PC-9 (cell line): ENCODE measurements around the gene CDC25A. TPM values are rescaled to one million over a fixed set of nuclear protein-coding genes. Genes with fewer than 3 reads are reported as not detected.
A peak's percentile ranks its signal among the peaks of the same experiment; 100 is the strongest.

Experiments used
- BruUV-seq: library from RNA; stranded (reverse); fragments of 400-500 nt; replicated peaks from 2 replicates; lab custom pipeline; 2021; lab: Mats Ljungman, UMichigan
- CTCF ChIA-PET: fragments of 300-600 bp; sonication (Branson Sonifier 250); formaldehyde crosslinking; loops from one replicate; lab custom pipeline; 2022; ENCODE audit warnings: antibody characterized with exemption; lab: Charles Lee
- POLR2A ChIA-PET: fragments of 300-600 bp; sonication (Branson Sonifier 250); formaldehyde crosslinking; loops from one replicate; lab custom pipeline; 2022; ENCODE audit warnings: antibody characterized with exemption; ENCODE audit not compliant: unreplicated experiment; lab: Charles Lee
- DNase-seq, 2 experiments: peaks; one replicate each; pipeline versions ENCODE4 v3.0.0 to v3.0.0-alpha.2; 2015 to 2022; ENCODE audit warnings: mixed read lengths in 1 of 2
- H2AFZ ChIP-seq: fragments of 200-600 bp; sonication (generic); 2 replicates; pipeline ENCODE4 v1.8.1; 2017; ENCODE audit warnings: antibody characterized with exemption
- H3F3A ChIP-seq: fragments of 200-600 bp; sonication (generic); 2 replicates; pipeline ENCODE4 v1.8.1; 2017; ENCODE audit warnings: antibody characterized with exemption, mild to moderate bottlenecking, low read depth; ENCODE audit not compliant: insufficient read depth
- H3K27ac ChIP-seq: fragments of 200-600 bp; sonication (generic); 2 replicates; pipeline ENCODE4 v1.6.1; 2016; ENCODE audit warnings: mixed run types
- H3K27me3 ChIP-seq: fragments of 200-600 bp; sonication (generic); 2 replicates; pipeline ENCODE4 v1.6.1; 2016; ENCODE audit warnings: low read depth, mixed run types; ENCODE audit not compliant: insufficient read depth
- H3K36me3 ChIP-seq: fragments of 200-600 bp; sonication (generic); 2 replicates; pipeline ENCODE4 v1.6.1; 2016; ENCODE audit warnings: low read depth, mixed run types
- H3K4me1 ChIP-seq: fragments of 200-600 bp; sonication (generic); replicated peaks from 2 replicates; pipeline ENCODE4 v1.6.1; 2016; ENCODE audit warnings: mixed run types; ENCODE audit not compliant: insufficient read depth
- H3K4me2 ChIP-seq: fragments of 200-600 bp; sonication (generic); 2 replicates; pipeline ENCODE4 v1.6.1; 2017; ENCODE audit warnings: mixed run types
- H3K4me3 ChIP-seq: fragments of 200-600 bp; sonication (generic); 2 replicates; pipeline ENCODE4 v1.6.1; 2016; ENCODE audit warnings: mixed run types
- H3K79me2 ChIP-seq: fragments of 200-600 bp; sonication (generic); 2 replicates; pipeline ENCODE4 v1.6.1; 2017; ENCODE audit warnings: low read depth, mixed run types
- H3K9me2 ChIP-seq: fragments of 200-600 bp; sonication (generic); 2 replicates; pipeline ENCODE4 v1.8.1; 2017; ENCODE audit warnings: mild to moderate bottlenecking; ENCODE audit not compliant: insufficient read depth
- H3K9me3 ChIP-seq: fragments of 200-600 bp; sonication (generic); 2 replicates; pipeline ENCODE4 v1.8.1; 2016; ENCODE audit warnings: low read depth; ENCODE audit not compliant: insufficient read depth
- H4K20me1 ChIP-seq: fragments of 200-600 bp; sonication (generic); 2 replicates; pipeline ENCODE4 v1.8.1; 2017; ENCODE audit not compliant: insufficient read depth
- CTCF ChIP-seq: fragments of 200-600 bp; sonication (generic); conservative IDR thresholded peaks from 2 replicates; pipeline ENCODE4 v1.6.1; 2017; ENCODE audit warnings: mixed run types, antibody characterized with exemption, mild to moderate bottlenecking, moderate library complexity
- EZH2 ChIP-seq: fragments of 200-600 bp; sonication (generic); IDR thresholded peaks from 2 replicates; pipeline ENCODE4 v1.8.0; 2017; ENCODE audit warnings: antibody characterized with exemption, low read depth
- intact Hi-C: fragments of 100-400 bp; cut with micrococcal nuclease; formaldehyde crosslinking; loops from one replicate; pipeline ENCODE4 v1.10.0; 2022; ENCODE audit not compliant: unreplicated experiment
- total RNA-seq: library from RNA; stranded (reverse); gene quantifications from 2 replicates; pipeline ENCODE4 v1.2.3, GENCODE V29; 2021

Gene CDC25A
- total RNA-seq, 1 experiment from 2014 or later = 9.7 TPM

GRCh38 chr3:48157950-48158376 lies 30.3 kb downstream of the CDC25A start:
- intact Hi-C loops = loop anchor here (10.0 kb wide), 1 partner anchor 733 kb away; no protein-coding TSS in a partner anchor
- Histone ChIP-seq H3K9me2 (no peaks in the 10 kb centered on the region), H3K4me1 (peaks cover 35% of the 10 kb centered on the region), H3K9me3 (no peaks in the 10 kb centered on the region), H3K36me3 (no peaks in the 10 kb centered on the region), H3K27ac (peak overlapping the region; percentile 30; the same call in 1 of the 2 replicates), H3F3A (peaks cover 33% of the 10 kb centered on the region; the same call in 1 of the 2 replicates), H4K20me1 (no peaks in the 10 kb centered on the region), H3K27me3 (no peaks in the 10 kb centered on the region), H3K4me2 (no peak overlapping the region), H2AFZ (no peak overlapping the region), H3K79me2 (no peaks in the 10 kb centered on the region), H3K4me3 (no peak overlapping the region)
- no TSS peak for BruUV-seq
- TF ChIP-seq EZH2 = no peak
- peak; percentile 69 for TF ChIP-seq CTCF
- ChIA-PET POLR2A (interaction anchor here (0.5 to 0.7 kb wide), 2 partner anchors 315 to 360 kb away, joined by 3 read pairs; no protein-coding TSS in a partner anchor), CTCF (interaction anchor here (0.5 to 1.2 kb wide), 4 partner anchors 57 to 672 kb away, joined by 3 to 6 read pairs (median 4); no protein-coding TSS in a partner anchor)
- DNase-seq = peak in 1 of 2 experiments; percentile 40

GRCh38 chr3:48157202-48157840 lies 30.9 kb downstream of the CDC25A start:
- H3K4me2 ChIP-seq = no peak overlapping the region
- TF ChIP-seq CTCF = no peak
- TF ChIP-seq EZH2 = no peak
- H3K79me2 ChIP-seq = no peaks in the 10 kb centered on the region
- DNase-seq = peak in 1 of 2 experiments; percentile 77
- no peaks in the 10 kb centered on the region for H3K9me2 ChIP-seq
- no peak overlapping the region for H2AFZ ChIP-seq
- peak overlapping the region; percentile 30; the same call in 1 of the 2 replicates for H3K27ac ChIP-seq
- BruUV-seq = no TSS peak
- no peaks in the 10 kb centered on the region for H3K36me3 ChIP-seq
- no peak overlapping the region for H3K4me3 ChIP-seq
- H3K27me3 ChIP-seq = no peaks in the 10 kb centered on the region
- peaks cover 35% of the 10 kb centered on the region for H3K4me1 ChIP-seq
- peaks cover 33% of the 10 kb centered on the region; the same call in 1 of the 2 replicates for H3F3A ChIP-seq
- intact Hi-C loops = loop anchor here (10.0 kb wide), 1 partner anchor 733 kb away; no protein-coding TSS in a partner anchor
- ChIA-PET POLR2A (interaction anchor here (0.5 to 0.7 kb wide), 2 partner anchors 315 to 355 kb away, joined by 3 read pairs; no protein-coding TSS in a partner anchor), CTCF (interaction anchor here (0.6 to 1.2 kb wide), 4 partner anchors 56 to 691 kb away, joined by 3 to 5 read pairs (median 4); no protein-coding TSS in a partner anchor)
- H4K20me1 ChIP-seq = no peaks in the 10 kb centered on the region
- H3K9me3 ChIP-seq = no peaks in the 10 kb centered on the region

- Histone ChIP-seq H3K27me3 (no peaks in the 10 kb centered on the region), H3K79me2 (no peaks in the 10 kb centered on the region), H3K4me3 (no peak overlapping the region), H3K9me2 (no peaks in the 10 kb centered on the region), H3K4me2 (no peak overlapping the region), H3K36me3 (no peaks in the 10 kb centered on the region), H3K4me1 (peaks cover 35% of the 10 kb centered on the region), H3K27ac (no peak overlapping the region), H4K20me1 (no peaks in the 10 kb centered on the region), H2AFZ (no peak overlapping the region), H3K9me3 (no peaks in the 10 kb centered on the region), H3F3A (peaks cover 33% of the 10 kb centered on the region; the same call in 1 of the 2 replicates)
- ChIA-PET POLR2A (interaction anchor here (0.7 kb wide), 1 partner anchor 1273 kb away, joined by 3 read pairs; no protein-coding TSS in a partner anchor), CTCF (no interaction called here)
- intact Hi-C loops = loop anchor here (10.0 kb wide), 1 partner anchor 731 kb away; no protein-coding TSS in a partner anchor
- TF ChIP-seq EZH2 (no peak), CTCF (no peak)
- BruUV-seq = no TSS peak
- DNase-seq = no peak
These were observed 32.1 kb downstream of the CDC25A start for GRCh38 chr3:48156163-48156562.
